Small intestine (tissue), 7 donors: ENCODE results near the gene WDR72. TPM values are rescaled to one million over a fixed set of nuclear protein-coding genes. Genes with fewer than 3 reads are reported as not detected.
"Not testable (repeated sequence)": the region's sequence is repeated elsewhere in the genome, so short reads cannot be mapped to it uniquely, and the experiment has no call there.

Experiments
- DNase-seq, 2 donors: peaks; one replicate each; pipeline versions ENCODE4 v3.0.0 to v3.0.0-alpha.2; 2013
- FAIRE-seq: peaks from 2 replicates; lab custom pipeline; 2012; peaks lifted over from hg19 to GRCh38; lab: Jason Lieb, UNC
- H3K27ac ChIP-seq, 3 donors: one replicate each; pipeline ENCODE4 v1.5.1; 2013; ENCODE audit warnings: low read length in 2 of 3, mild to moderate bottlenecking in 2 of 3, control low read depth in 1 of 3, inconsistent platforms in 1 of 3, low read depth in 1 of 3, moderate library complexity in 1 of 3
- H3K27me3 ChIP-seq, 3 donors: one replicate each; pipeline ENCODE4 v1.6.1; 2013; ENCODE audit warnings: low read length in 3 of 3, inconsistent platforms in 1 of 3; ENCODE audit not compliant: control insufficient read depth in 3 of 3, insufficient read depth in 3 of 3
- H3K36me3 ChIP-seq, 3 donors: one replicate each; pipeline ENCODE4 v1.6.1; 2013; ENCODE audit warnings: low read length in 3 of 3, inconsistent platforms in 1 of 3, low read depth in 1 of 3, mild to moderate bottlenecking in 1 of 3, moderate library complexity in 1 of 3; ENCODE audit not compliant: control insufficient read depth in 3 of 3, insufficient read depth in 2 of 3
- H3K4me1 ChIP-seq, 3 donors: one replicate each; pipeline ENCODE4 v1.6.1; 2013; ENCODE audit warnings: low read length in 2 of 3, inconsistent platforms in 1 of 3, low read depth in 1 of 3, mild to moderate bottlenecking in 1 of 3, moderate library complexity in 1 of 3; ENCODE audit not compliant: control insufficient read depth in 3 of 3, insufficient read depth in 2 of 3
- H3K4me3 ChIP-seq, 3 donors: one replicate each; pipeline ENCODE4 v1.5.1; 2013; ENCODE audit warnings: low read length in 3 of 3, control low read depth in 1 of 3, inconsistent platforms in 1 of 3, low read depth in 1 of 3, mild to moderate bottlenecking in 1 of 3, moderate library complexity in 1 of 3
- H3K9me3 ChIP-seq, 2 donors: one replicate each; pipeline ENCODE4 v1.6.1; 2013; ENCODE audit warnings: low read depth in 1 of 2, low read length in 1 of 2; ENCODE audit not compliant: control insufficient read depth in 2 of 2, insufficient read depth in 1 of 2
- WGBS, 3 donors: extraction: QIAGEN DNeasy Blood & Tissue Kit; methylation state at CpG; one replicate each; pipeline ENCODE4 v1.1.7; 2013; 5-methylcytosine and 5-hydroxymethylcytosine counted together
- polyA plus RNA-seq, 4 donors: library from polyadenylated mRNA; stranded (reverse) in 3 of 4; unstranded in 1 of 4; fragments of 200-250 nt in 3 of 4; fragments of 120-200 nt in 1 of 4; gene quantifications; one replicate each; pipeline versions ENCODE4 v1.2.1 to v1.2.3, GENCODE V29; 2013
- donor health status: healthy with polysubstance abuse.
- donor health status: control.
- donor health status: control.
- donor health status: Bipolar disorder and iron deficiency.
- donor health status: healthy.

WDR72 gene
- polyA plus RNA-seq, 4 donors: 0.12 to 1.6 (median 0.63) TPM

DNA sequence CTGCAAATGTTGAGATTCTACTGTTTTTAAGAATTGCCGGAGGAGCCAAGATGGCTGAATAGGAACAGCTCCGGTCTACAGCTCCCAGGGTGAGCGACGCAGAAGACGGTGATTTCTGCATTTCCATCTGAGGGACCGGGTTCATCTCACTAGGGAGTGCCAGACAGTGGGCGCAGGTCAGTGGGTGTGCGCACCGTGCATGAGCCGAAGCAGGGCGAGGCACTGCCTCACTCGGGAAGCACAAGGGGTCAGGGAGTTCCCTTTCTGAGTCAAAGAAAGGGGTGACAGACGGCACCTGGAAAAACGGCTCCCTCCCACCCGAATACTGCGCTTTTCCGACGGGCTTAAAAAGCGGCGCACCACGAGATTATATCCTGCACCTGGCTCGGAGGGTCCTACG lies 75.3 kb downstream of the WDR72 start:
- not testable (repeated sequence) for H3K9me3 ChIP-seq, FAIRE-seq, DNase-seq, H3K4me1 ChIP-seq, H3K27ac ChIP-seq, H3K4me3 ChIP-seq, H3K36me3 ChIP-seq, H3K27me3 ChIP-seq
- WGBS, 3 donors: 74 to 91% (median 84%) methylated on average over 22 to 23 of the region's 23 CpGs

GRCh38 chr15:53681056-53681455 lies 78.4 kb downstream of the WDR72 start:
- Histone ChIP-seq H3K9me3 (no peaks in the 10 kb centered on the region), H3K36me3 (no peaks in the 10 kb centered on the region), H3K4me1 (no peaks in the 10 kb centered on the region), H3K27ac (no peak overlapping the region), H3K4me3 (no peak overlapping the region), H3K27me3 (no peaks in the 10 kb centered on the region)
- no peak for FAIRE-seq
- 70 to 80% (median 79%) methylated on average over 5 of the region's 5 CpGs for WGBS, 3 donors
- DNase-seq: no peak

- no peak for DNase-seq
- Histone ChIP-seq H3K36me3 (no peaks in the 10 kb centered on the region), H3K4me1 (no peaks in the 10 kb centered on the region), H3K27ac (no peak overlapping the region), H3K9me3 (no peaks in the 10 kb centered on the region), H3K4me3 (no peak overlapping the region), H3K27me3 (no peaks in the 10 kb centered on the region)
- FAIRE-seq: no peak
These were observed 83.6 kb downstream of the WDR72 start for GRCh38 chr15:53675832-53676231.

GRCh38 chr15:53671545-53671944 lies 87.9 kb downstream of the WDR72 start:
- peaks cover 0 to 3% (median 0%) of the 10 kb centered on the region in 3 donors for H3K27me3 ChIP-seq
- no peak for FAIRE-seq
- H3K4me1 ChIP-seq: no peaks in the 10 kb centered on the region
- no peaks in the 10 kb centered on the region for H3K36me3 ChIP-seq
- 69 to 78% (median 75%) methylated on average over 4 of the region's 4 CpGs for WGBS, 3 donors
- no peak overlapping the region for H3K4me3 ChIP-seq
- H3K27ac ChIP-seq: no peak overlapping the region
- DNase-seq: no peak
- H3K9me3 ChIP-seq: no peaks in the 10 kb centered on the region

DNA sequence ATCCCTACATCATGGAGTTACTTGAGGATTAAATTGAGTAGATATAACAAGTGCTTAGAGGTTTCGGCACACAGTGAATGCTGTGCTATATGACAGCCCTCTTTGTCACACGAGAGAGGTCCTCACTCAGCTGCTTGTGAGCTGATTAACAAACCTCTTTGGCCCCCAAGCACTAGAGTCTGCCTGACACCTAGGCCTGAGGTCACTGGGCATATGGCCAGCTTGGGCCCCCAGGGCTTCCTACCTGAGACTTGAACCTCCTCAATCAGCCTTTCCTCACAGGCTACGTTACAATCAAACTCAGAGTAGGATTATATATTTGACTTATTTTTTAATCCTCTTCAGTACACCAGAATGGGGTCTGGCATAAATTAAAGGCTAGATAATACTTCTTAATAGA lies 88.8 kb downstream of the WDR72 start:
- FAIRE-seq (no peak), DNase-seq (no peak)
- no peak overlapping the region for H3K4me3 ChIP-seq
- peaks cover 0 to 3% (median 0%) of the 10 kb centered on the region in 3 donors for H3K27me3 ChIP-seq
- no peak overlapping the region for H3K27ac ChIP-seq
- 83 to 84% (median 83%) methylated on average over 3 of the region's 3 CpGs for WGBS, 3 donors
- H3K36me3 ChIP-seq: no peaks in the 10 kb centered on the region
- no peaks in the 10 kb centered on the region for H3K4me1 ChIP-seq
- no peaks in the 10 kb centered on the region for H3K9me3 ChIP-seq

DNA sequence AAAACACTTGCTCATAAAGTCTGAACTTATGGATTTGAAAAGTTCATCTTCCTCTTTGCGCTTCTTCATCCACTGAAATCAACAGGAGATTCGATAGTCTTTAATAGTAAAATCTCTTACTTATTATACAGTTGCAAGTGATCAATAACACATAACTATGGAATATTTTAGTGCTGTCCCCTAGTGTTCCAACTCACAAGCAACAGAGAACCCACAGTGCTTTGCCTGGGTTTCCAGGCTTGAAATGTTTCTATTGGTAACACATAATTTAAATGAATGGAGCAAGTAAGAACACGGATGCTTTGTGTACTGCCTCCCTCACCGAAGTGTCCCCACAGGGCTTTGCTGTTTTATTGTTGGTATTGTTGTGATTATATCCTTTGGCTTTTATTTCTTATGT lies 93.5 kb downstream of the WDR72 start:
- no peaks in the 10 kb centered on the region for H3K4me1 ChIP-seq
- peak in 1 of 2 donors; percentile 5 for DNase-seq
- H3K27me3 ChIP-seq: peaks cover 0 to 3% (median 0%) of the 10 kb centered on the region in 3 donors
- H3K9me3 ChIP-seq: no peaks in the 10 kb centered on the region
- 62 to 73% (median 66%) methylated on average over 4 of the region's 4 CpGs for WGBS, 3 donors
- no peak for FAIRE-seq
- H3K27ac ChIP-seq: no peak overlapping the region
- H3K36me3 ChIP-seq: no peaks in the 10 kb centered on the region
- no peak overlapping the region for H3K4me3 ChIP-seq

DNA sequence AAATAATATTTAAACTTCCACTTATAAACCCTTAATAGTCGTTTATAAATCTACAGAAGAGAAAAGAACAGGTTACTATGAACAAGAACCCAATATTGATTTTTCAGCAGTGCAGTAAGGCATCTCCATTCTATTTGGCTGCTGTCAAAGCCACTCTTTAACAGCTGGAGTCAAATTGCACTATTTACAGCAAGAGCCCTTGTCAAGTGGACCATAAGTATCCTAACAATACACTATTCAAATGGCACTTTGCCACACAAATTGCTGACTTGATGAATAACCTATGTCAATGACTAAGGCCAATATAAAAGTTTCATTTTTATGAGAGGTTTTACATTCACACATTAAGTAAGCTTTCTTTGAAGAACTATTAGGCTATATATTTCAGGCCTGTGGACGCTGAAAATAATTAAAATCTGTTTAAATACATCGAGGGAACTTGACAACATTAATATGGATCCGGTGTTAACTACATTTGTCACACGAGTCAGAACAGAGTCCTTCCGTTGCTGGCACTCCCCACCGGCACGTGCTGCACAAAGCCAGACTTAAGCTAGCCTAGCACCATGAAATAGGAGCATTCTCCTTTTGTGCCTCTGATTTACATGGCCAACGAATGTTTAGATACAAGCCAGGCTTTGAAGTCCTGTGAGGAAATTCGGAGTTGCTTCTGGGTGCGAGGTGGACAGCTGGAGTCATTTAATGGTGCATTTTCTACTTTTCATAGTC lies 100.5 kb downstream of the WDR72 start:
- Histone ChIP-seq H3K9me3 (no peaks in the 10 kb centered on the region), H3K36me3 (no peaks in the 10 kb centered on the region), H3K27ac (no peak overlapping the region), H3K4me3 (no peak overlapping the region), H3K4me1 (no peaks in the 10 kb centered on the region), H3K27me3 (no peaks in the 10 kb centered on the region)
- FAIRE-seq (no peak), DNase-seq (peak in 1 of 2 donors; percentile 12)
- WGBS, 3 donors: 49 to 68% (median 66%) methylated on average over 11 of the region's 11 CpGs

DNA sequence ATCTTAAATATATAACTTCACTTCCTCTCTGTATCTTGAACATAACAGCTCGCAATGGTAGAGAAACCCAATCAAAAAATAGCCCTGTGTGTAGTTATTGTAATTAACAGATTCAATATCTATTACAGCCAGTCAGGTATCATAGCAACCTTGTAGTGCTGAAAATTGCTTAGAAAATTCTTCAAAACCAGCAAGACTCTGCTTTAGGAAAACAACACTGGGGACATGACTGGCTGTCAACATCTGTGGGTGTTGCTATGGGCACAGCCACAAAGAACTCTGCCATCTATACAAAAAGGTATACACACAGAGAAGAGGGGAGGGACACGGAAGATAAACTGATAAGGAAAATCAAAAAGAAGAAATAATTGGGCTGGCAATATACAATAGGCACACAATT lies 101.2 kb downstream of the WDR72 start:
- H3K27ac ChIP-seq: no peak overlapping the region
- 68 to 77% (median 73%) methylated on average over 2 of the region's 2 CpGs for WGBS, 3 donors
- H3K27me3 ChIP-seq: no peaks in the 10 kb centered on the region
- H3K4me1 ChIP-seq: no peaks in the 10 kb centered on the region
- H3K9me3 ChIP-seq: no peaks in the 10 kb centered on the region
- H3K4me3 ChIP-seq: no peak overlapping the region
- FAIRE-seq: no peak
- H3K36me3 ChIP-seq: no peaks in the 10 kb centered on the region
- no peak for DNase-seq

- DNase-seq (no peak), FAIRE-seq (no peak)
- no peaks in the 10 kb centered on the region for H3K4me1 ChIP-seq
- H3K27me3 ChIP-seq: no peaks in the 10 kb centered on the region
- H3K27ac ChIP-seq: no peak overlapping the region
- 93 to 95% (median 93%) methylated on average over 2 of the region's 2 CpGs for WGBS, 3 donors
- H3K36me3 ChIP-seq: no peaks in the 10 kb centered on the region
- no peak overlapping the region for H3K4me3 ChIP-seq
- H3K9me3 ChIP-seq: no peaks in the 10 kb centered on the region
These were observed 110.5 kb downstream of the WDR72 start for GRCh38 chr15:53648934-53649333.
